Stimulated activated CD8-positive, alpha-beta memory T cell treated with anti-CD3 and anti-CD28 coated beads, Interleukin-12 subunit alpha, Interleukin-12 subunit beta, amount 100 ng/mL, for 1 hour (primary cell): ENCODE results near the gene BAD.
"Not testable (repeated sequence)": the region's sequence is repeated elsewhere in the genome, so short reads cannot be mapped to it uniquely, and the experiment has no call there.

Experiments used
- DNase-seq: peaks from one replicate; pipeline ENCODE4 v3.0.0-alpha.2; 2020; ENCODE audit warnings: low read depth

The BAD gene

DNA sequence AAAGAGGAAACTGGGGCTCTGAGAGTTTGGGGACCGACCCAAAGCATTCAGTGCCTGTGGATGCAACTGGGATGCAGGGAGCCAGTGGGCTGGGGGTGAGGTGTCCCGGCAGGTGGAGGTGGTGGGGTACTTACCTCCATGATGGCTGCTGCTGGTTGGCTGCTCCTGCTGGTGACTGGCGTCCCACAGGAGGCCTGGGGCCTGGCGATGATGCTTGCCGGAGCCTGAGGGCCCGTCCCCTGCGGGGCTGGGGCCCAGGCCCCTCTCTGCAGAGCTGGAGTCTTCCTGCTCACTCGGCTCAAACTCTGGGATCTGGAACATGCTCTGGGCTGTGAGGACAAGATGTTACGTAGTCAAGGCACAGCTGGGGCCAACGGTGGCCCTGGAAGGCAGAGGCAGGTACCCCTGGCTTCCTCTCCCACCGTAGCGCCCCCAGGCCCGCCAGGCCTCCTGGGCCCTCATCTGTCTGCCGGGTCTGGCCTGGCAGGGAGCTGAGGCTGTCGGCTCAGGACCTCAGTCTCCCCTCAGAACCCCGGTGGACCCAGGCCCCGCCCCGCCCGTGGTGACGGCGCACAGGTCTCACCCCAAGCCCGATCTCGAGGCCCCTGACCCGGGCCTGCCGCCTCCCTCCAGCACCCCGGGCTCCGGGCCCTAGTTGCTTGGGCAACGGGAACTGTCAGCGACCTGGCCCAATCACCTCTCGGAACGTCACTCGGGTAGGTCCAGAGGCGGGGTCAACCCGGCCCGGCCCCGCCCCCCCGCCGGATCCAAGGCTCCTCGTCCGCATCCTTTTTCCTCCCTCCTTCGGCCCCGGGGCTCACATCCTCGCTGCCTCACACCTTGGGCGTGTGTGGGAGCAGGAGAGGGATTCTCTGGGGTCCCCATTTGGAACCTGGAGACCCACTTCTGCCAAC is at the start of gene BAD:
BAD (minus strand) TSS at position 618 of the 914 bp plus-strand sequence; CDS start at position 321, 297 bp downstream.
- peak; percentile 89 for DNase-seq

DNA sequence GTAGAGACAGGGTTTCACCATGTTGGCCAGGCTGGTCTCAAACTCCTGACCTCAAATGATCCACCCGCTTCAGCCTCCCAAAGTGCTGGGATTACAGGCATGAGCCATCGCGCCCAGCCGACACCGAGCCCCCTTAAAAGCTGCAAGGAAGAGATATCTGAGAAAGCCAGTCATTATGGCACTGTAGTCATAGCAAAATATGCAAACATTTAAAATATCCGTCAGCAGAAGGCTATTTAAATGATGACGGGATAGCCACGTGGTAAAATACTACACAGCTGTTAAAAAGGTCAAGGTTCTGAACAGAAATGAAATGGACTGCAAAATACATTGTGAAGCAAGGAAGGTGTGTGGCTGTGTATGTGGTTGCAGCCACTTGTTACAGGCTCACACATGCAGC is 49.1 kb upstream of the BAD start:
- DNase-seq = no peak

DNA sequence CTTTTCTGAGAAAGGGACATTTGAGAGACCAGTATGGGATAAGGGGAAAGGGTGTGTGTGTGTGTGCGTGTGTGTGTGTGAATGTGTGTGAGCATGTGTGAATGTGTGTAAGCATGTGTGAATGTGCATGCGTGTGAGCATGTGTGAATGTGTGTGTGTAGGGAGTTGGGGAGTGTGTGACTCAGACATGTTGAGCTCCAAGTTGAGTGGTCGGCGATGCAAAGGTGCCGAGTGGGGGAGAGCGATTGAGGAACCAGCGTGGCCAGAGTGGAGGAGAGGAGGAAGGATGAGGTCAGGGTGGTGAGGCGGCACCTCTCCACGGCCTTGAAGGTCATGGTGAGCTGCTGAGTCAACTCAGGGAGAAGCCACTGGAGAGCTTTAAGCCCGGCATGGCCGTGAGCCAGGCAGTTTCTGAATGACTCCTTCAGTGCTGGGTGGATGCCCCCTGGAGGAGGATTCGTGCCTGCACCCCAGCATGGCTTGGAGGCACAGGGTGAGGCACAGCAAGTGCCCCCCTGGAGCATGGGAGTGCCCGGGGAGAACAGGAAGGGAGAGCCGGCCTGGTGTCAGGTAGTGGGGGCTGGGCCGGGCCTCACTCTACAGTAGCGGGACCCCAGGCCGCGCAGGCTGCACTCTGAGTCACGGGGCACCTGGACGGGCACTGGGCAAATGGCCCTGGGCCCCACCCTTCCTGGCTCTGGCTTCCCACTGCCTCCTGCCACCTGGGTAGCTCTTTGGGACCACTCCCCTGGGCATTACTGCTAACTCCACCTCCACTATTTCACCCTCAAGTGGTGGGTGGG is 47.3 kb upstream of the BAD start:
- DNase-seq = peak; percentile 33

DNA sequence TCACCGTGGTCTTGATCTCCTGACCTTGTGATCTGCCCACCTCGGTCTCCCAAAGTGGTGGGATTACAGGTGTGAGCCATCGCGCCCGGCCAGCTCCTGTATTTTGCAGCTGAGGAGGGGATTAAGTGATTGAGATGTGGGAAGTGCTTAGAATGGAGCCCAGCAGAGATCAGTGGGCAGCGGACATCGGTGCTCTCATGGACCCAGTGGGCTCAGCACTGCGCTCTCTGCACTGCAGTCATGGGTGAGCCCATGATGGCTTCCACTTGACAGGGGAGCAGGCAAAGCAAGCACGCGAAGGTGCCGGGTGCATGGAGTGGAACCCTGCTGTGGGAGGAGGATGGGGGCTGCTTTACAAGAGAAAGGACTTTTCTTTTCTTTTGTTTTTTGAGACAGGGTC is 46.4 kb upstream of the BAD start:
- no peak for DNase-seq

DNA sequence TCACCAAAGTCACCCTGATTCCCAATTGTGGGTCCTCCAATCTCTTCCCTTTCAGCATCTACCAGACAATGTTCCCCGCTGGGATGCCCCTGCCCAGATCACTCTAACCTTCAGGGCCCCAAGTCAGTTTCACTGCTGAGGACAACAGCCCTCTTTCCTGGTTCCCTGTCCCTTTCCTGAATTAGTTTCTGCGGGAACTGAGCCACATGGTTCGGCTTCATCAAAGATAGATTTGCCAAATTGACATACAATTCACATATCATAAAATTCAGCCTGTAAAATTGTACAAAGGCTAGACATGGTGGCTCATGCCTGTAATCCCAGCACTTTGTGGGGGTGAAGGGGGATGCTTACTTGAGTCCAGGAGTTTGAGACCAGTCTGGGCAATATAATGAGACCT is 43.5 kb upstream of the BAD start:
- no peak for DNase-seq

DNA sequence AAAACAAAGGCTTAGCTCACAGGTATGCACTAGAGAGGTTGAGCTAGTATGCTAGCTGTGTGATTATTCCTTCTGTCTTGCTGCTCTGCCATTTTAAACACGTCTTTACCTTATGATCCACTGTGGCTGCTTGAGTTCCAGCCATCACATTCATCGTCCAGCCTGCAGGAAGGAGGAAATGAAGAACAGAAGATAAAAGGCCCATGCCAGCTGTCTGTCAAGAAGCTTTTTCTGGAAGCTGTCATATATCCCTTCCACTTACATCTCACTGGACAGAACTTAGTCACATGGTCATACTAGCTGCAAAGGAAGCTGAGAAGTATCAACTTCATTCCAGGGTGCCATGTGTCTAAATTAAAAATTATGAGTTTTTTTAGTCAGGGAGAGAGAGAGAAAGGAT is 42.9 kb upstream of the BAD start:
- DNase-seq = no peak

DNA sequence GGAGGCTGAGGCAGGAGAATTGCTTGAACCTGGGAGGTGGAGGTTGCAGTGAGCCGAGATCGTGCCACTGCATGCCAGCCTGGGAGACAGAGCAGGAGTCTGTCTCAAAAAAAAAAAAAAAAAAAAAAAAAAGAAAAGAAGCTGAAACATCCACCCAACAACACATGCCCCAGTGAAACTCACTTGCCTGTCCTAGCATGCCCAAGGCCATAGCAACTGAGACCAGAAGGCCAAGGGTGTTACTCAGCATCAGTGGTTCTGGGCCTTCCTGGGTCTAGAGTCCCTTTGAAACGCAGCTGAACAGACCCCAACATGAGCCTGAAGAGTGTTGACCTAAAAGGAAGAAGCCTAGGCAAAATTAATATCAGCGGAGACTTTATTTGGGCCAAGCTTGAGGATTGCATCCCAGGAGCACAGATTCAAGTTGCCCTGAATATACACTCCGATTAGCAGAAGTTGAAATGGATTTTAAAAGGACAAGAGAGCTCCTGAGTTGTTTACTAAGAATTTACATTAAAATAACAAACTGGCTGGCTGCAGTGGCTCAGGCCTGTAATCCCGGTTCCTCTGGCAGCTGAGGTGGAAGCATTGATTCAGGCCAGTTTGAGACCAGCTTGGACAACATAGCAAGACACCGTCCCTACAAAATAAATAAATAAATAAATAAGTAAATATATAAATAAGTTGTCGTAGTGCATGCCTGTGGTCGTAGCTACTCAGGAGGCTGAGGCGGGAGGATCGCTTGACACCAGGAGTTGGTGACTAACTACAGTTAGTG is 40.4 kb upstream of the BAD start:
- no peak for DNase-seq

DNA sequence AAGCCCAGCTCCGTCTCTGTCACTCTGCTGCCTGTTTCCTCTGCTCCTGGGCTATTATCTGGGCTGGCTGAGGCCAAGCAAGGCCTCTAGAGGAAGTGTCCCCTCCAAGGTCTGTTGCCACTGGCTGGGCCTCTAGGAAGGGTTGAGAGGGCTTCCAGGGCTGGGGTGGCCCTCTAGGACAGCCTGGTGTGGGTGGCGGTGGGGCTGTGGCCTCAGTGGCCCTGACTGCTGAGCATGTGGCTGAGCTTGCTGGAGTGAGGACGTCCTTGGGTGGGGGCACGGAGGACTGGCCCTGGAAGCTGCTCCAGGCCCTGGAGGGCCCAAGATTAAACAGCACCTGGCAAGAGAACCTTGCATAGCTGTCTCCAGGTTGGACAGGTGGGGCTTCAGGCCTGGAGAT is 39.5 kb upstream of the BAD start:
- not testable (repeated sequence) for DNase-seq

DNA sequence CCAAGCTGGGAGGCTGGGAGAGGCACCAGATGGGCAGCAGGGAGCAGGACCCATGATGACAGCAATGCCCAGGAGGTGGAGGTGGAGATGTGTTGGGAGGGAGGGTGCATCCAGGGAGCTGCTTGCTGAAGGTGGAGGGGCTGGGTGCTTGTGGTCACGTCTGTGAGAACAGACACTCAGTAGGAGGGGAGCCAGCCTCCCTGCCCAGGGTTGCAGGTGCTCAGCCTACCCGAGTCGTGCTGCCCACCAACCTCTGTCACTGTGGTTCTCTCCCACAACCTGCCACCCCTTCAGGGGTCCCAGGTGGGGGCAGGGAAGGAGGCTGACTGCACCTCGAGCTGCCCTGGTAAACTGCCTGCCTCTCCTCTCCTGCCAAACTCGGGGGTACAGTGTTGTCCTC is 38.9 kb upstream of the BAD start:
- DNase-seq = no peak

DNA sequence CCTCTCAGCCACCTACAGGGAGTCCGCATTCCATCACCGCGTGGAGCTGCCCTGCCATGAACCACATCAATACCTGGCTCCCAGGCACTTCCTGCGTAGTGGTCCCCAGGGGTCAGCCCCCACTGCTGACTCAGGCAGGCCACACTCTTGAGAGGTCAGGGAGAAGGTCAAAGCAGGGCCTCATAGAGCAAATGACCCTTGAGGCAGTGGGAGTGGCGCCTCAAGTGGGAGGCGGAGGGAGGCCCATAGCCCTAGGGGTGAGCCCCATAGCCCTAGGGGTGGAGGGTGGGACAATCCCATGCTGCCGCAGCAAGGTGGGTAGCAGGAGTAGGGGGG is 38.4 kb upstream of the BAD start:
- DNase-seq = no peak

DNA sequence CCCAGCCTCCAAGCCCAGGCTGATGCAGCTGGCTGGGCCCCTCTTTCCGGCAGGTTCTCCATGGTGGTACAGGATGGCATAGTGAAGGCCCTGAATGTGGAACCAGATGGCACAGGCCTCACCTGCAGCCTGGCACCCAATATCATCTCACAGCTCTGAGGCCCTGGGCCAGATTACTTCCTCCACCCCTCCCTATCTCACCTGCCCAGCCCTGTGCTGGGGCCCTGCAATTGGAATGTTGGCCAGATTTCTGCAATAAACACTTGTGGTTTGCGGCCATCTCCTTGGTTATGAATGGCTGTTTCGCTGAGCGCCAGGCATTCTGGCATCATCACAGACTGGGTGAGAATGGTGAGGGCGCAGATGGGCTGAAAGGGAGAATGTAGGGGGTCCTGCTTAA is 37.1 kb upstream of the BAD start:
- DNase-seq = no peak

DNA sequence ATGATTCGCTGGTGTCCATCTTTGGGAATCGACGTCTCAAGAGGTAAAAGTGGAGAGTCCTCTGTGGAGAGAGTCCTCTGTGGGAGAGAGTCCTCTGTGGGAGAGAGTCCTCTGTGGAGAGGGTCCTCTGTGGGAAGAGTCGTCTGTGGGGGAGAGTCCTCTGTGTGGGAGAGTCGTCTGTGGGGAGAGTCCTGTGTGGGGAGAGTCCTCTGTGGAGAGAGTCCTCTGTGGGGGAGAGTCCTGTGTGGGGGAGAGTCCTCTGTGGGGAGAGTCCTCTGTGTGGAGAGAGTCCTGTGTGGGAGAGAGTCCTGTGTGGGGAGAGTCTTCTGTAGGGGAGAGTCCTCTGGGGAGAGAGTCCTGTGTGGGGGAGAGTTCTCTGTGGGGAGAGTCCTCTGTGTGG is 36.6 kb upstream of the BAD start:
- DNase-seq = no peak

DNA sequence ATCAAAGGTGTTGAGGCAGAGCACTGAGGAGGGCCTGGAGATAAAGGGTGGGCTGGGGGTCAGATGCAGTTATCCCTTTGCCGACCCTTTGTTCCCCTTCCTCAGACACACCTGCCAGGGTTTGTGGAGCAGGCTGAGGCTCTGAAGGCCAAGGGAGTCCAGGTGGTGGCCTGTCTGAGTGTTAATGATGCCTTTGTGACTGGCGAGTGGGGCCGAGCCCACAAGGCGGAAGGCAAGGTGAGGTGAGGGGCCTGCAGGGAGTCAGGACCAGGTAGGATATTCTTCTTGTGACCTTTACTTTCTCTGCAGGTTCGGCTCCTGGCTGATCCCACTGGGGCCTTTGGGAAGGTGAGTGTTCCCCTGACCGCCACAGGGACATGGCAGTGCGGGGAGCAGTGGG is 36.1 kb upstream of the BAD start:
- DNase-seq = no peak

DNA sequence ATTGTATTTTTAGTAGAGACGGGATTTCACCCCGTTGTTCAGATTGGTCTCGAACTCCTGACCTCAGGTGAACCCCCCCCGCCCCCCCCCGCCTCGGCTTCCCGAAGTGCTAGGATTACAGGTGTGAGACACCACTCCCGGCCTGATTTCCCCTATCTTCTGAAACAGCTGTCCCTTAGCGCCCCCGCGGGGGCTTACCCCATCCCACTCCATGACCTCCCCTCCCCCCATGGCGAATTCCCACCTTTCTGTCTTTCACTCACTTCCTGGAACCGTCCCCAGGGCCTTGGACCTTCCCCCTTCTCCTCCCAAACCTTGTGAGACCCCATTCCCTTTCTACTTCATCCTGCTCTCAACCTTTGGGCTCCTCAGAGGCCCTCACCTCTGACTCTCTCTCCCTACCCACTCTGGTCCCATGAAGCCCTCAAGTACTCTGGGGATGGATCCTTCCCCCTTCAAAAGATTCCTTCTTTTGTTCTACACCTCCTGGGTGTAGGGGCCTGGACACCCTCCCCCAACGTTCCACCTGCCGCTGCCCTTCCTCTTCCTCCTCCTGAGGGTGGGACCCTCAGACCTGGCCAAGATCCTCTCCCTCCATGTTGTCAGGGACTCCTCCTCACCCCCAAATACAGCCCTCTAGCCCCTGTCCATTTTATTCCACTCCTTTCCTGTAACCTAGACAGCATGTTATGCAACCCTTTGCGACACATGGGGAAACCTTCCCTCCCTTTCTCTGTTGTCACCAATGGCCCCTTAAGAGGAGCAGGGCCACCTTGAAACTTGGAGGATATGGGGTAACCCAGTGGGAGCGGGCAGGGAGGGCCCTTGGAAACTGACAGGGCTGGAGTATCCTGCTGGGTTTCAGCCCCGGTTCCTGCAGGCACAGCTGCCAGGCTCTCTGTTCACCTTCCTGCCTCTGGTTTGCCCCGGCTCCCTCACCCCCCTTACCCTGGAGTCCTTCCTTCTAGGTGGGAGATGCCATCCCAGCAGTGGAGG is 34.6 kb upstream of the BAD start:
- no peak for DNase-seq

DNA sequence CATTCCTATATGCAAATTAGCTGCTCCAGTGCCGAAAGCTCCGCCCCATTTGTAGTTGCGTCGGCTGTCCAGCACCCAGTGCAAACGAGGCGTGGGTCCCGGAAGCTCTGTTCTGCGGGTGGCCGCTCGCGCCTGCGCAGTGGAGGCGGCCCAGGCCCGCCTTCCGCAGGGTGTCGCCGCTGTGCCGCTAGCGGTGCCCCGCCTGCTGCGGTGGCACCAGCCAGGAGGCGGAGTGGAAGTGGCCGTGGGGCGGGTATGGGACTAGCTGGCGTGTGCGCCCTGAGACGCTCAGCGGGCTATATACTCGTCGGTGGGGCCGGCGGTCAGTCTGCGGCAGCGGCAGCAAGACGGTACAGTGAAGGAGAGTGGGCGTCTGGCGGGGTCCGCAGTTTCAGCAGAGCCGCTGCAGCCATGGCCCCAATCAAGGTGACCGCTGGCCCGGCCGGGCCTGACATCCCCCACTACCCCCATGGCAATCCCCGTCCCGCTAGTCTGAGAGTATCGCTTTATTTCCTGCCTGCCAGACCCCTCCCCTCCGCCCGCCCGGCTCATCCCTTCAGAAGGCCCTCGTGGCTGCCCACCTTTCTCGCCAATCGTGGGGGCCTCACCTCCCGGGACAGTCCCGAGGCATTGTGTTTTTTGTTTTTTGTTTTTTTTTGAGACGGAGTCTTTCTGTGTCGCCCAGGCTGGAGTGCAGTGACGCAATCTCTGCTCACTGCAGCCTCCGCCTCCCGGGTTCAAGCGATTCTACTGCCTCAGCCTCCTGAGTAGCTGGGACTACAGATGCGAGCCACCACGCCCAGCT is 33.7 kb upstream of the BAD start, which contains the start of gene PRDX5:
PRDX5 (plus strand) TSS at position 161 of the 805 bp plus-strand sequence; CDS start at position 256, 95 bp downstream.
- peak; percentile 86 for DNase-seq

DNA sequence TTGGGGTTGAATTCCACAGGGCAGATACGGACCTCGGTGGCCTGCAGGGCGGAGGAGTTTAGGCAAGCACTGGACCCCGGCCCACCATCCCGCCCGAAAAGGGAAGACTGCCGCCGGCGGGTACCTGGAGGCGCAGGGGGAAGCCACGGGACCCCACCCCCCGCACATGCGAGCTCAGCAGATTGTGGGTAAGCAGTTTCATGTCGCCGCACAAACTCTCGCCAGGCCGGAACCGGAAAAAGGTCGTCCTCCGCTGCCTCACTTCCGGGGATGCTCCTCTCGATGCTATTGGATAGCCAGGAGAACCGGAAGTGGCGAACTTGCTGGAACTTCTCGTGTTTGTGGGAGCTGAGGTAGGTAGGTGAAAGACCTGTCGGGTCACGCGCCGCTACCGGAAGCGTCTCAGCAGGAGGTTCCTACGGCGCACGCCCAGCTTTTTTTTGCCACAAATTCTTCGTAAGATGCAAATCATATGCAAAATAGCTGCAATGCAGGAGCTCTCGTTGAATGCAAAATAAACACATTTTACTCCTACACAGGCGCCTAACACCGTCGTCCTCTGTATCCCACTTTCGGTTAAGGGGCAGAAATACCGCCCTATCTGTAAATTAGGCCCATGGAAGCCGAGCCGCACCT is 33.0 kb upstream of the BAD start, which contains the start of gene TRMT112:
TRMT112 (minus strand) TSS at position 235 of the 636 bp plus-strand sequence; CDS start at position 202, 33 bp downstream.
- peak; percentile 97 for DNase-seq

DNA sequence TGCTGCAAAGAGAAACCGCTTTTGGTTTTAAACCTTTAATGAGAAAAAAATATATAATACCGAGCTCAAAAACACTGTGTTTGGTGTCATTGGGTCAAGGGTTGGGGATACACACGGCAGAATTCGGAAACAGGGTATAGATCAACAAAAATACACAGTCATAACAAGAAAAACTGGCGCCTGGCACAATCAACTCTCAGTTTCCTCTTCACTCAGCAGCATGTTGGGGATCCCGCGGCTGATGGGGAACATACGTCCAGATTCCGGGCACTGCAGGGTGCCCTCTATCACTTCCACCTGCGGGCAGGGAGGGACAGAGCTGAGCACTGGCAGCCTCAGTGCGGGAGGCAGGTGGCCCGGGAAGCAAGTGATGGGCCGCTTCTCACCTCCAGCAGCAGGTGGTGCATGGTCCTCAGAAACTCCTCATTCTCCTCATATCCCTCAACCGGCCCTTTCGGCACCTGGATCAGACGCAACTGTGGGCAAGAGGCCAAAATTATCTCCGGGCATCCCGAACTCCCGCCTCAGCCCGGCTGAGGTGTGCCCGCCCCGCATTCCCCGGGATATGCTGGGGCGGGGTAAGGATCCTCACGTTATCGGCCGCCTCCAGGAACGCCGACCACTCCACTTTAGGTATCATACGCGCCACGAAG is 32.3 kb upstream of the BAD start:
- no peak for DNase-seq

DNA sequence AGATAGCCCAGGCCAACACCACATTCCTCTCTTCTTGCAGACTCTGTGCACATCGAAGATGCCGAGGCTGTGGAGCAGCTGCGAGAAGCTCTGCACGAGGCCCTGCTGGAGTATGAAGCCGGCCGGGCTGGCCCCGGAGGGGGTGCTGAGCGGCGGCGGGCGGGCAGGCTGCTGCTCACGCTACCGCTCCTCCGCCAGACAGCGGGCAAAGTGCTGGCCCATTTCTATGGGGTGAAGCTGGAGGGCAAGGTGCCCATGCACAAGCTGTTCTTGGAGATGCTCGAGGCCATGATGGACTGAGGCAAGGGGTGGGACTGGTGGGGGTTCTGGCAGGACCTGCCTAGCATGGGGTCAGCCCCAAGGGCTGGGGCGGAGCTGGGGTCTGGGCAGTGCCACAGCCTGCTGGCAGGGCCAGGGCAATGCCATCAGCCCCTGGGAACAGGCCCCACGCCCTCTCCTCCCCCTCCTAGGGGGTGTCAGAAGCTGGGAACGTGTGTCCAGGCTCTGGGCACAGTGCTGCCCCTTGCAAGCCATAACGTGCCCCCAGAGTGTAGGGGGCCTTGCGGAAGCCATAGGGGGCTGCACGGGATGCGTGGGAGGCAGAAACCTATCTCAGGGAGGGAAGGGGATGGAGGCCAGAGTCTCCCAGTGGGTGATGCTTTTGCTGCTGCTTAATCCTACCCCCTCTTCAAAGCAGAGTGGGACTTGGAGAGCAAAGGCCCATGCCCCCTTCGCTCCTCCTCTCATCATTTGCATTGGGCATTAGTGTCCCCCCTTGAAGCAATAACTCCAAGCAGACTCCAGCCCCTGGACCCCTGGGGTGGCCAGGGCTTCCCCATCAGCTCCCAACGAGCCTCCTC is 31.4 kb upstream of the BAD start:
- DNase-seq = not testable (repeated sequence)
